HFFc6 (cell line): Measurements from ENCODE around the gene TTR. TPM values are rescaled to one million over a fixed set of nuclear protein-coding genes. Genes with fewer than 3 reads are reported as not detected.

ENCODE experiments used
- DNase-seq: peaks from one replicate; pipeline ENCODE4 v3.0.0-alpha.2; 2018
- H3K27ac Mint-ChIP-seq: 2 replicates; pipeline ENCODE4 v1.8.0; 2020; ENCODE audit warnings: mild to moderate bottlenecking, mixed read lengths
- H3K27me3 Mint-ChIP-seq: 2 replicates; pipeline ENCODE4 v1.8.0; 2021; ENCODE audit warnings: mild to moderate bottlenecking, moderate library complexity, mixed read lengths; ENCODE audit not compliant: insufficient read depth
- H3K36me3 Mint-ChIP-seq: 2 replicates; pipeline ENCODE4 v1.8.0; 2021; ENCODE audit warnings: low read depth, mixed read lengths
- H3K4me1 Mint-ChIP-seq: 2 replicates; pipeline ENCODE4 v1.8.0; 2020; ENCODE audit warnings: low read depth, mixed read lengths
- H3K4me3 Mint-ChIP-seq: 2 replicates; pipeline ENCODE4 v1.8.0; 2020; ENCODE audit warnings: mild to moderate bottlenecking, moderate library complexity, mixed read lengths
- H3K9me3 Mint-ChIP-seq: 2 replicates; pipeline ENCODE4 v1.8.0; 2020; ENCODE audit warnings: mild to moderate bottlenecking, mixed read lengths
- CTCF ChIP-seq: fragments of 200-600 bp; sonication (generic); IDR thresholded peaks from 2 replicates; pipeline ENCODE4 v1.5.0; 2021; ENCODE audit warnings: antibody characterized with exemption, mild to moderate bottlenecking
- total RNA-seq, 6 experiments: library from RNA; stranded (reverse); fragmentation: NEBNext Ultra II Directional; extraction: Animal tissue kit (Norgen Biotek cat#: 25700); gene quantifications; 2 replicates in 1 of 6; 3 replicates in 5 of 6; pipeline ENCODE4 v1.2.3, GENCODE V29; 2021

Gene TTR
- total RNA-seq, 6 experiments from 2014 or later = not detected

GRCh38 chr18:31554776-31555175, 36.9 kb upstream of the TTR start:
- H3K4me1 Mint-ChIP-seq = no peaks in the 10 kb centered on the region
- H3K27ac Mint-ChIP-seq = no peak overlapping the region
- peaks cover 6% of the 10 kb centered on the region; the same call in 1 of the 2 replicates for H3K27me3 Mint-ChIP-seq
- H3K9me3 Mint-ChIP-seq = no peaks in the 10 kb centered on the region
- no peak for DNase-seq
- H3K36me3 Mint-ChIP-seq = no peaks in the 10 kb centered on the region
- H3K4me3 Mint-ChIP-seq = no peak overlapping the region
- no peak for TF ChIP-seq CTCF

GRCh38 chr18:31555971-31556747, 35.5 kb upstream of the TTR start:
- DNase-seq = peak; percentile 55
- Mint-ChIP-seq H3K9me3 (no peaks in the 10 kb centered on the region), H3K27ac (no peak overlapping the region), H3K4me1 (no peaks in the 10 kb centered on the region), H3K27me3 (peaks cover 6% of the 10 kb centered on the region; the same call in 1 of the 2 replicates), H3K4me3 (no peak overlapping the region), H3K36me3 (no peaks in the 10 kb centered on the region)
- TF ChIP-seq CTCF = peak; percentile 94

GRCh38 chr18:31557446-31557845, 34.2 kb upstream of the TTR start:
- no peaks in the 10 kb centered on the region for H3K4me1 Mint-ChIP-seq
- no peak overlapping the region for H3K4me3 Mint-ChIP-seq
- H3K27ac Mint-ChIP-seq = no peak overlapping the region
- H3K9me3 Mint-ChIP-seq = no peaks in the 10 kb centered on the region
- no peaks in the 10 kb centered on the region for H3K36me3 Mint-ChIP-seq
- TF ChIP-seq CTCF = no peak
- H3K27me3 Mint-ChIP-seq = peaks cover 2% of the 10 kb centered on the region; the same call in 1 of the 2 replicates
- DNase-seq = no peak

GRCh38 chr18:31558567-31558966, 33.1 kb upstream of the TTR start:
- Mint-ChIP-seq H3K4me3 (no peak overlapping the region), H3K36me3 (no peaks in the 10 kb centered on the region)

GRCh38 chr18:31562726-31563125, 29.0 kb upstream of the TTR start:
- Mint-ChIP-seq H3K27ac (no peak overlapping the region), H3K36me3 (no peaks in the 10 kb centered on the region), H3K27me3 (no peaks in the 10 kb centered on the region), H3K4me1 (no peaks in the 10 kb centered on the region), H3K4me3 (no peak overlapping the region), H3K9me3 (peaks cover 4% of the 10 kb centered on the region; the same call in 1 of the 2 replicates)
- no peak for DNase-seq
- TF ChIP-seq CTCF = no peak

More at GRCh38 chr18:31558567-31558966, 33.1 kb upstream of the TTR start:
- Mint-ChIP-seq H3K27ac (no peak overlapping the region), H3K9me3 (no peaks in the 10 kb centered on the region), H3K27me3 (peaks cover 2% of the 10 kb centered on the region; the same call in 1 of the 2 replicates), H3K4me1 (no peaks in the 10 kb centered on the region)
- DNase-seq = no peak
- TF ChIP-seq CTCF = no peak
